Mesendoderm (in vitro differentiated cells): Measurements from ENCODE around the gene FIBP.

Experiments
- DNase-seq: peaks from one replicate; pipeline ENCODE4 v3.0.0; 2013
- H2AK5ac ChIP-seq: 2 replicates; pipeline ENCODE4 v1.6.1; 2013; ENCODE audit warnings: low read length, inconsistent platforms
- H2BK120ac ChIP-seq: 2 replicates; pipeline ENCODE4 v1.6.1; 2013; ENCODE audit warnings: low read depth, mild to moderate bottlenecking, low read length, moderate library complexity, mixed read lengths
- H2BK15ac ChIP-seq: replicated peaks from 2 replicates; pipeline ENCODE4 v1.6.1; 2013; ENCODE audit warnings: low read depth, mild to moderate bottlenecking, moderate library complexity
- H2BK5ac ChIP-seq: 2 replicates; pipeline ENCODE4 v1.6.1; 2013; ENCODE audit warnings: low read length, inconsistent platforms
- H3K18ac ChIP-seq: 2 replicates; pipeline ENCODE4 v1.6.1; 2013; ENCODE audit warnings: mild to moderate bottlenecking, low read length, mixed read lengths
- H3K23ac ChIP-seq: one replicate; pipeline ENCODE4 v1.6.1; 2013; ENCODE audit warnings: low read length
- H3K27ac ChIP-seq: 2 replicates; pipeline ENCODE4 v1.5.1; 2013; ENCODE audit warnings: low read depth, mild to moderate bottlenecking, inconsistent platforms, low read length, moderate library complexity
- H3K27me3 ChIP-seq: 2 replicates; pipeline ENCODE4 v1.6.1; 2013; ENCODE audit warnings: low read length, control low read depth, mild to moderate bottlenecking, inconsistent platforms; ENCODE audit not compliant: insufficient read depth, poor library complexity
- H3K36me3 ChIP-seq: 2 replicates; pipeline ENCODE4 v1.6.1; 2013; ENCODE audit warnings: low read length, inconsistent platforms; ENCODE audit not compliant: control insufficient read depth, insufficient read depth
- H3K4ac ChIP-seq: one replicate; pipeline ENCODE4 v1.6.1; 2013; ENCODE audit warnings: low read depth, mild to moderate bottlenecking, low read length, moderate library complexity
- H3K4me1 ChIP-seq: 2 replicates; pipeline ENCODE4 v1.6.1; 2013; ENCODE audit warnings: low read depth, low read length, inconsistent platforms; ENCODE audit not compliant: control insufficient read depth
- H3K4me2 ChIP-seq: 2 replicates; pipeline ENCODE4 v1.6.1; 2013; ENCODE audit warnings: low read length
- H3K4me3 ChIP-seq: 2 replicates; pipeline ENCODE4 v1.5.1; 2013; ENCODE audit warnings: mild to moderate bottlenecking, low read length
- H3K56ac ChIP-seq: one replicate; pipeline ENCODE4 v1.6.1; 2013; ENCODE audit warnings: low read length
- H3K79me1 ChIP-seq: 2 replicates; pipeline ENCODE4 v1.6.1; 2013; ENCODE audit warnings: low read length, inconsistent platforms
- H3K79me2 ChIP-seq: 2 replicates; pipeline ENCODE4 v1.6.1; 2013; ENCODE audit warnings: mild to moderate bottlenecking, low read length; ENCODE audit not compliant: control insufficient read depth, insufficient read depth
- H3K9ac ChIP-seq: 2 replicates; pipeline ENCODE4 v1.6.1; 2013; ENCODE audit warnings: low read length, inconsistent platforms
- H4K5ac ChIP-seq: one replicate; pipeline ENCODE4 v1.6.1; 2013; ENCODE audit warnings: low read length
- H4K8ac ChIP-seq: one replicate; pipeline ENCODE4 v1.6.1; 2013; ENCODE audit warnings: low read depth, mild to moderate bottlenecking, control low read depth, low read length, moderate library complexity
- WGBS: extraction: QIAGEN DNeasy Blood & Tissue Kit; methylation state at CpG from one replicate; pipeline ENCODE4 v1.1.7; 2013; ENCODE audit warnings: low lambda C conversion rate, missing lambda C conversion rate; ENCODE audit not compliant: insufficient coverage; ENCODE audit errors: extremely low coverage; 5-methylcytosine and 5-hydroxymethylcytosine counted together

Gene FIBP

GRCh38 chr11:65859812-65860277 is 28.4 kb downstream of the FIBP start:
- H3K18ac ChIP-seq = peak overlapping the region; percentile 46
- peak overlapping the region; percentile 87 for H3K27ac ChIP-seq
- H2BK15ac ChIP-seq = no peak overlapping the region
- H3K9ac ChIP-seq = peak overlapping the region; percentile 83
- peak overlapping the region; percentile 39 for H2BK120ac ChIP-seq
- no peak overlapping the region for H2AK5ac ChIP-seq
- peak overlapping the region; percentile 85 for H3K4ac ChIP-seq
- H4K8ac ChIP-seq = no peak overlapping the region
- peaks cover 38% of the 10 kb centered on the region for H3K79me2 ChIP-seq
- H3K4me2 ChIP-seq = peak overlapping the region; percentile 35
- H3K23ac ChIP-seq = peak overlapping the region; percentile 3
- H3K27me3 ChIP-seq = no peaks in the 10 kb centered on the region
- H3K56ac ChIP-seq = peak overlapping the region; percentile 81
- peaks cover 18% of the 10 kb centered on the region for H3K36me3 ChIP-seq
- peak overlapping the region; percentile 26 for H3K4me3 ChIP-seq
- H3K79me1 ChIP-seq = peaks cover 27% of the 10 kb centered on the region
- H3K4me1 ChIP-seq = peaks cover 3% of the 10 kb centered on the region
- peak overlapping the region; percentile 64 for H2BK5ac ChIP-seq
- no peak for DNase-seq
- WGBS = no CpG with 5 or more reads among the region's 16 CpGs
- H4K5ac ChIP-seq = no peak overlapping the region

DNA sequence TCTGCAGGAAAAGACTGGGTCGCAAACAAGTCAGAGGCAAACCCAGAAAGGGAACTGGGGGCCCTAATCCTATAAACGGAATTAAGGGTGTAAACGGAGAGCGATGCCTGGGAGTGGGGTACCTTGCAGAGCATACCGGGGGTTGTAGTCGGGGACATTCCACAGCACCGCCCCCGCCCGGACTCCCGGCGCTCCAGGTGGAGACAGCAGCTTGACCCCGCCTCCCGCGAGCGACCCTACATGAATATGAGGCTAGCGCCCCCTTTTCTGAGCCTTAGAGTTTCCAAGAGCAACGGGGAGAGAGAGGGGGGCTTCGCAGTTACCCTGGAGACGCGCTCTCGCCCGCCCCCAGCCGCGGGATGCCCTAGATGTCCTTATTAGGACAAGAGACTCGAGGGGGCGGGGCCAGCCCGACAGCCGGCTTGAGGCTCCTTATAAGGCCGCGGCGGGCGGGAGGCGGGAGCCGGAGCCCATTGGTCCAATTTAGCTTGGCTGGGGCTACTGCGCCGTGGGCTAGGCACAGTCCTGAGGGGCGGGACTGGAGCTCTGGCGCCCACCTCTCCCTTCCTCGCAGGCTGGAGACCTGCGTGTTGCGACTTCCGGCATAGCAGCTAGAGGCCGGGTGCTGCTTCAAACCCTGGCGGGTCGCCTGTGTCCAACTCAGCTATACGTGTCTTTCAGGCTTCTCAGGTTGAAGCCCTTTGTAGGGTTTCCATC is 29.0 kb downstream of the FIBP start:
- Histone ChIP-seq H4K5ac (no peak overlapping the region), H3K23ac (peak overlapping the region; percentile 3), H3K9ac (peak overlapping the region; percentile 83), H3K4me1 (peaks cover 3% of the 10 kb centered on the region), H3K79me1 (peaks cover 31% of the 10 kb centered on the region), H3K79me2 (peaks cover 42% of the 10 kb centered on the region), H2BK15ac (no peak overlapping the region), H3K27ac (peak overlapping the region; percentile 87), H2BK5ac (peak overlapping the region; percentile 64), H3K4me2 (peak overlapping the region; percentile 100), H2BK120ac (peak overlapping the region; percentile 39), H3K18ac (peak overlapping the region; percentile 46), H2AK5ac (no peak overlapping the region), H4K8ac (no peak overlapping the region), H3K27me3 (no peaks in the 10 kb centered on the region), H3K36me3 (peaks cover 22% of the 10 kb centered on the region), H3K56ac (peak overlapping the region; percentile 94), H3K4me3 (peak overlapping the region; percentile 65), H3K4ac (peak overlapping the region; percentile 85)
- no CpG with 5 or more reads among the region's 46 CpGs for WGBS
- peak; percentile 100 for DNase-seq

GRCh38 chr11:65858681-65859087 is 29.6 kb downstream of the FIBP start:
- peak; percentile 49 for DNase-seq
- Histone ChIP-seq H3K9ac (peak overlapping the region; percentile 76), H3K79me1 (peaks cover 35% of the 10 kb centered on the region), H2AK5ac (no peak overlapping the region), H3K27ac (peak overlapping the region; percentile 69), H2BK120ac (no peak overlapping the region), H4K8ac (no peak overlapping the region), H3K4me3 (peak overlapping the region; percentile 65), H3K79me2 (peaks cover 45% of the 10 kb centered on the region), H3K4me2 (peak overlapping the region; percentile 100), H4K5ac (no peak overlapping the region), H3K56ac (peak overlapping the region; percentile 94), H3K27me3 (no peaks in the 10 kb centered on the region), H3K4me1 (peaks cover 3% of the 10 kb centered on the region), H3K36me3 (peaks cover 23% of the 10 kb centered on the region), H3K4ac (no peak overlapping the region), H3K18ac (peak overlapping the region; percentile 41), H3K23ac (no peak overlapping the region), H2BK5ac (peak overlapping the region; percentile 88), H2BK15ac (no peak overlapping the region)
- WGBS = no CpG with 5 or more reads among the region's 10 CpGs

GRCh38 chr11:65857853-65858680 is 30.2 kb downstream of the FIBP start, which contains the start of gene CFL1:
Gene CFL1, minus strand, starts transcription at chr11:65858180. Its CDS starts 81 bp downstream, at chr11:65858099.
- peaks cover 45% of the 10 kb centered on the region for H3K79me2 ChIP-seq
- H3K27me3 ChIP-seq = no peaks in the 10 kb centered on the region
- peak within 1 kb of the TSS; percentile 98 for H3K9ac ChIP-seq
- H4K8ac ChIP-seq = peak within 1 kb of the TSS; percentile 60
- peaks cover 33% of the 10 kb centered on the region for H3K79me1 ChIP-seq
- H3K4ac ChIP-seq = peak within 1 kb of the TSS; percentile 85
- peak within 1 kb of the TSS; percentile 98 for H3K27ac ChIP-seq
- peak within 1 kb of the TSS; percentile 100 for H3K4me2 ChIP-seq
- H3K4me1 ChIP-seq = peaks cover 3% of the 10 kb centered on the region
- H3K56ac ChIP-seq = peak within 1 kb of the TSS; percentile 99
- DNase-seq = peak; percentile 99
- H2BK15ac ChIP-seq = no peak within 1 kb of the TSS
- peaks cover 23% of the 10 kb centered on the region for H3K36me3 ChIP-seq
- H2AK5ac ChIP-seq = peak within 1 kb of the TSS; percentile 45
- no CpG with 5 or more reads among the region's 92 CpGs for WGBS
- peak within 1 kb of the TSS; percentile 96 for H3K18ac ChIP-seq
- no peak within 1 kb of the TSS for H3K23ac ChIP-seq
- peak within 1 kb of the TSS; percentile 88 for H2BK5ac ChIP-seq
- H3K4me3 ChIP-seq = peak within 1 kb of the TSS; percentile 65
- H2BK120ac ChIP-seq = peak within 1 kb of the TSS; percentile 3
- no peak within 1 kb of the TSS for H4K5ac ChIP-seq

GRCh38 chr11:65857500-65857852 is 30.8 kb downstream of the FIBP start:
- H3K56ac ChIP-seq = peak overlapping the region; percentile 99
- H3K79me1 ChIP-seq = peaks cover 32% of the 10 kb centered on the region
- H4K5ac ChIP-seq = no peak overlapping the region
- H2BK120ac ChIP-seq = peak overlapping the region; percentile 3
- peaks cover 23% of the 10 kb centered on the region for H3K36me3 ChIP-seq
- no peaks in the 10 kb centered on the region for H3K27me3 ChIP-seq
- peak overlapping the region; percentile 76 for H2BK5ac ChIP-seq
- peak overlapping the region; percentile 45 for H2AK5ac ChIP-seq
- peak overlapping the region; percentile 60 for H4K8ac ChIP-seq
- H3K27ac ChIP-seq = peak overlapping the region; percentile 98
- peak overlapping the region; percentile 98 for H3K9ac ChIP-seq
- WGBS = no CpG with 5 or more reads among the region's 49 CpGs
- peak overlapping the region; percentile 85 for H3K4ac ChIP-seq
- peaks cover 3% of the 10 kb centered on the region for H3K4me1 ChIP-seq
- no peak overlapping the region for H3K23ac ChIP-seq
- H2BK15ac ChIP-seq = no peak overlapping the region
- peak overlapping the region; percentile 48 for H3K4me3 ChIP-seq
- DNase-seq = no peak
- peaks cover 45% of the 10 kb centered on the region for H3K79me2 ChIP-seq
- H3K18ac ChIP-seq = peak overlapping the region; percentile 96
- H3K4me2 ChIP-seq = peak overlapping the region; percentile 22
